DMS79 treated with DMSO at 0.1 percent for 48 hours (cell line): ENCODE measurements around the gene ADCY7.

Source experiments
- DNase-seq: peaks from one replicate; lab custom pipeline; 2025; lab: John Stamatoyannopoulos, UW

The ADCY7 gene

DNA sequence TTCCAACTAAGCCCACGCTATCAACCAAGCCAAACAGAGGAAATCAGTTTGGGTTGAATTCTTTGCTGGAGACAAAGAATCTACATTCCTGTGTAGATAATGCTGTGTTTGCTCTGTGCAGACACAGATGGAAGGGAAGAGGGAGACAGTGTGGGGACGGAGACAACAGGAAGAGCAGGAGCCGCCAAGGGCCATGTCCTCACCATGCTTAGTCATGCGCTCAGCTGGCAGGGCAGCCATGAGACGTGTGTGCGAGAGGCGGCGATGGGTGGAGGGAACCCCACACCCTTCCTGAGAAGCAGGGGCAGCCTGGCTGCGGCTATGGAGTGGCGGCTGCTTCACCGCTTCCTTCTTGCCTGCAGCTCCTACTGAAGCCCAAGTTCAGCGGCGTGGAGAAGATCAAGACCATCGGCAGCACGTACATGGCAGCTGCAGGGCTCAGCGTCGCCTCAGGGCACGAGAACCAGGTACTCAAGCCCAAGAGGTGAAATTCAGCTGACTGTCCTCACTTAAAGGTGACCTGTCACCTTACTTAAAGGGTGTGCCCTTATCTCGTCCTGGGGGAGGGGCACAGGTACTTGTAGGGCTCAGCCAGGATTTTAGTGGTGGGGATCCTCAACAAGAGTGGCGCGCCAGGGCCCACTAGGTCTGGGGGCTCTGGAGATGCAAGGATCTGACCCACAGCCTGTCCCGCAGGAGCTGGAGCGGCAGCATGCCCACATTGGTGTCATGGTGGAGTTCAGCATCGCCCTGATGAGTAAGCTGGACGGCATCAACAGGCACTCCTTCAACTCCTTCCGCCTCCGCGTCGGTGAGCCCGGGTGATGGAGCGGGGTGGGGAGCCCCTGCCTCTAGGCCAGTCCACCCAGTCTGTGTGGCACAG lies 47.5 kb downstream of the ADCY7 start:
- no peak for DNase-seq

DNA sequence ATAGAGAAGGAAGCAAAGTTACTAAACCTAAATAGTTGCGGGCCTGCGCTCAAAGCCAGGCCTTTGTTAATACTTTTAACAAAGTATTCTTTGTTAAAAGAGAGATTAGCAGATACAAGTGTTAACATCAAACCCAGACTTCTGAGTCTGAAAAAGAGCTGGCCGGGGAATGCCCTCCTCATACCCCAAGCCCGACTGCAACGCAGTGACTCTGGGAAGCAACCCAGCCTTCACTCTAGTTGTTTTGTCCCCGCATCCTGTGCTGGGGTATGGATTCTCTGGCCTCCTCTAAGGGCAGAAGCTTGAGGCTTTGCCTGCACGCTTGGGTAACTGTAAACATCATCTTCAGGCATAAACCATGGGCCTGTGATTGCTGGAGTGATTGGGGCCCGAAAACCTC lies 48.3 kb downstream of the ADCY7 start:
- no peak for DNase-seq

DNA sequence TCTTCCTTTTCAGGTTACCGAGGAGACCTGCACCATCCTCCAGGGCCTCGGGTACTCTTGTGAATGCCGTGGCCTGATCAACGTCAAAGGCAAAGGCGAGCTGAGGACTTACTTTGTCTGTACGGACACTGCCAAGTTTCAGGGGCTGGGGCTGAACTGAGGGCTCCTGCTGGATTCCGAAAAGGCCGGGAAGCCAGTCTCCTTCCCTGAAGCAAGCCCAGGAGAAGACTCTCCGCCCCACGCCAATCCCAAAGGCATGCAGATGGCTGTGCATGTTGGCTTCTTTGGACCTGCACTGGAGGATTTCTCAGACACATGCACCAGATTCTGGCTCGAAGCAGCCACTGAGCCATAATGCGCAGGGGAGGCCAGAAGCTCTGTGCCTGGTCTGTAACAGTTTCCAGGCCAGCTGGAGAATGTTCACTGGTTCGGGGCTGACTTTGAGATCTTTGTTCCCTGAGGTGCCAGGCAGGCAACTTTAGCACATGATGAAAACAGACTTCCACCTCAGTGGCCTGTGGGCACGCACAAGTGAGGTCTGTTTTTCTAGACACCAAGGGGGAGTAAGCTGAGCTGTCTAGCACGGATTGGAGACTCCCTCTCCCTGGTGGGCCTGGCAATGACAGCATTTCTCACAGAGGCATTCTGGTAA lies 49.1 kb downstream of the ADCY7 start:
- DNase-seq, result no peak

DNA sequence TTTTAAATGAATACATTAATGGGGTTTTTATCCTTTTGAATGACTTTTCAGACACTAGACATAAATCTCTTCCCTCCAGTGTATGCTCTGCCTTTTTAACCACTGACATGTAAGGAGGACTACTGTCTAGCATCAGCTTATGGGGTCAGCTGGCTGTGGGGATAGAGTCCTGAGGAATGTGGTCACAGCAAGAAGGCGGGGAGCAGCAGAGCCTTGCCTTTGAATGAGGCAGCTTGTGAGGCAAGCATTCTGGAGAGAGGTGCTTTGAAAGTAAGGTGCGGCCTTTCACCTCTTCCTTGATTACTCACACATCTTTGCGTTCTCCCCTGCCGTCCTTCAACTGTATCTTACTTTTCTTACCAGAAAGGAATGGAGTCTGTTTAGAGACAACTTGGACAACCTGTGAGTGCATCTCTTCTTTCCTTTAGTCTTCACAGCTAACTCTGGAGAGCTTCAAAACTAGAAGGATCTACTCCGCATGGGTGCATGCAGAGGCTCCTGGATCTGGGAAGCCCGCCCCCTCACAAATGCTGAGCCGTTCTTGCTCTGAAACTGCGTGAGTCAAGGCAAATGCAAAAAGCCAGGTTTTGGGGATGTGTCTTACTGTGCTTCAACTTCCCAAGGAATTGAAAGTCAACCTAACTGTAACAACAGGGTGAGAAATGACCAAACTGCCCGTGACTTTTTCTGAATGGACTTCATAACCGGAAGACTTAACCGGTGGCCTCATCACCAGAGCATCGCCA lies 49.9 kb downstream of the ADCY7 start:
- no peak for DNase-seq

DNA sequence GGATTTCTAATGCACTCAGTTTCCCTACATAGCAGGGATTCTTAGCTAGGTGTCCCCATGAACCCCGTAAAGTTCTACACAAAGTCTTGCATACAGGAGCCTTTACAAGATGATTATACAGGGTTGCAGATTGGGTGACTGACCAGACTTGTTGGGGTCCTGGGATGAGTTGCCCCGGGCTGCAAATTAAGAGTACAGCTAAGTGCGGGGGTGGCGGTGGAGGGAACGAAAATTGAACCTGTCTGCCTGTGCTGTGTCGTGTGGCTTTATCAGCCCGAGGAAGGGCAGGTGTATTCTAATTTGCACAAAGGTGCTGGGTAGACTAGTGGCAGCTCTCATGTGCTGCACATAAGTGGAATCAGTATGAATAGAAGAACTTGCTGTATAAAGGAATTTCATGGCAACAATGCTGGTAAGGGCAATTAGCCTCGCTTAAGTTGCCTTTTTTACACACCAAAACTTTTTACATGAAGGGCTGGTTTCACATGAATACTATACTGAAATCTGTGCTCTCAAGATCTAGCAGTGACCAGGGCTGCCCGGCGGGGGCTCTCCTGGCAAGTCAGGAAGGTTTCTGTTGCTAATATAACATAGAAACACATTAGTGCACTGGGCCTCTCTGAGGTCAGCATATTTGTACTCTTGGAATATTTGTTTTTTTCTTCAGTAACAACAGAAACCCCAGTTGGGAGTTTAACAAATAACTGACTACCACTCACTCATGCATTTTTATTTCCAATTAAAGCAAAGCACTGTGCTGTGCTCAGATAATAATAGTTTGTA lies 50.7 kb downstream of the ADCY7 start:
- DNase-seq, result no peak

DNA sequence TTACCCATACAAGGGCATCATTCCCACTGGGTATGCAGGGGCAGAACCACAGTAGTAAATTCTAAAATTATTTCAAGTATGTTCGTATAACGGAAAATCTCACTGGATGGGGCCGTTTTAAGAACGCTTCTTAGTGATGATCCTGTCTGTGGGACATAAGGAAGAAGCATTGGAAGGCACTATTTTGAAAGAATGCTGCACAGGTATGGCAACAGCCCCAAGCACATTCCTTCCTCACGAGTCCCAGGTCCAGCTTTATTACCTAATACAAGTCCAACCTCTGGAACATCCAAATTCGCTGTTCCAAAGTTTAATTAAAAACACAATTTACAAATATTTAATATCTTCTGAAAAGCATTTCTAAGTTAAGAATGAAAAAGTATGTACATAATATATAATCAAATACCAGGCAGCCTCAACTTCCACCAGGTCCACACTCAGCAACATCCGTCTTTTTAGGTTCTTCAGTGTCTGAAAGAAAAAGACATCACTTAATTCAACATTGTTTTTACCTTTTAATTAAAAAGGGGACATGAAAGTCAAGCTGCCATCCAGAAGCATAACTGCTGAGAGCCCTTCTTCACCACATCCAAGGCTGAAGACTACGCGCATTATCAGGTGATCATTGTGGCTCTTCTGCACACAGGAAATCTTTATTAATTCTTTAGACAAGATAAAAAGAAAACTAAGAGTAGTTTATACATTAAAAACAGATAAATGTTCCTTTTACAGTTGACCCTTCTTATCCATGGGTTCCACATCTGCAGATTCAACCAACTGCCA lies 52.6 kb downstream of the ADCY7 start:
- no peak for DNase-seq

DNA sequence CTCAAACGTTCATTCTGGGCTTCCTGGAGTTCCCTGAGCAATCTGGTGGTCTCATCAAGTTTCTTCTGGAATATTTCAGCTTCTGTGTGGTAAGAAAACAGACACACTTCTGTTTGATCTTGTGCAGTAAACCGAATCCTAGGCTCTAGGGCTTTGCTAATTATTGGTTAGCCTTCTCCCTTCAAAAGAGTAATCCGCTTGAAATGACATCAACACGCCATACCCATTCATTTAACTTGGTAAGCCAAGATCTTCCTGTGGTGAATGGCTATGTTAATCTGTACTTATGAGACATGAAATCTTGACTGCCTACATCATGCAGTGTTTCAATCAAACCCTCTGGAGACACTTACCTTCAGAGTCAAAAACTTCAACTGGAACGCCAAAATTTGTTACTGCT lies 54.0 kb downstream of the ADCY7 start:
- DNase-seq, result no peak

DNA sequence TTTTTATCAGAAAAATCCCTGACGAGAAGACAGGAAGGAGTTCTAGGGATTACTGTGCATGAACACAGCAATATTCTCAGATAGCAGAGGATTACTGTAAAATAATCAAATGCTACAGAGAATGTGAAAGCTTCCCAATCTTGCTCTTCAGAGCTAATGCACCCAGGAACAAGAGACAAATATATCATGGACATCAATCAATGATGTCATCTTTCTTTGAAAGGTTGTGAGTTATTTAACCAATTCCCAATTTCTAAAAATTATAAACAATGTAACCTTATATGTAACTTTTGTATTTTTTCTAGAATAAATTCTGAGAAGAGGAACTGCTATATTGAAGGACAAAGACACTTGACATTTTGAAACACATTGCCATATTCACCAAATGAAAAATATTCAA lies 56.0 kb downstream of the ADCY7 start:
- no peak for DNase-seq

DNA sequence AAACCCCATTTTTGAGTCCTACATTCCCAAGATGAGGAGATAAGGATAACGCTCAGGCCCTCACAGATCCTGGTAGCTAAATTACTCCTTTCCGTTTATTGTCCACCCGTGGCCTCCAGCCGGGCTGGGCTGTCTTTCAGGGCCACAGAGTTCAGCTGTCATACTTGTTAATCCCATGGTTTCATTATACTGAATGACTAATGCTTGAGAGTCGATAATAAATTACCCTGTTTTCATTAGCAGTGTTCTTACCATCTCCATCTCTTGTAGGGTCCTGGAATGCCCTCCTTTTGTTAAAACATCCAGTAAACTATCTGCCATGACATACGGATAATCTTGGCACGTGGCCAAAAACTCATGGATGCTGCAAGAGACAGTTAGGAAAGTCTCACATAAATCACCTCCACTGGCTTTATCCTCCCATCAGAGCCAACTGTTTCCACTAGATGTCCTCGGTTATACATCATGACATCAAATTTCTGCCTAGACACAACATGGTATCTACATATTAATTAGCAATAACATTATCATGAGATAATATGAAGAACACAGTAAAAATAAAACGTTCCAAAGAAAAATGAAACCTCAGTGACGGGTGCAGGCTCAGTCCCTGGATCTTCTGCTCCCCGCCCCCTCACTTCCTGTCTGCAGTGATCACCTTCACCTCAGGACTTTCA lies 57.1 kb downstream of the ADCY7 start:
- DNase-seq, result no peak

DNA sequence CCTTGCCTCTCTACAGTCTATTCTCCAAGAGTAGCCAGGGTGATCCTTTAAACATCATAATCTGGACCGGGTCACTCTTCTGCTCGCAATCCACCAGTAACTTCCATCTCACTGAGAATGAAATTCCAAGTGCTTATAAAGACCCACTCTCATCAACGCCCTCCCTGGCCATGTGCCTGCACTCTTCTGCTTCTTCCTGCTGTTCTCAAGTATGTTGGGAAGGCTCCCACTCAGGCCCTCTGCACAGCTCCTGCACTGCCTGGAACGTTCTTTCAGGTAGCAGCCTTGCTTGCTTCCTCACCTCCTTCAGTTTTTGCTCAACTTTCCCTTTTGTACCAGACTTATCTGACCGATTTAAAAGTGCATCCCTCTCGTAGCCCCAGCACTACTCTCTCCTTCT lies 58.0 kb downstream of the ADCY7 start:
- no peak for DNase-seq

DNA sequence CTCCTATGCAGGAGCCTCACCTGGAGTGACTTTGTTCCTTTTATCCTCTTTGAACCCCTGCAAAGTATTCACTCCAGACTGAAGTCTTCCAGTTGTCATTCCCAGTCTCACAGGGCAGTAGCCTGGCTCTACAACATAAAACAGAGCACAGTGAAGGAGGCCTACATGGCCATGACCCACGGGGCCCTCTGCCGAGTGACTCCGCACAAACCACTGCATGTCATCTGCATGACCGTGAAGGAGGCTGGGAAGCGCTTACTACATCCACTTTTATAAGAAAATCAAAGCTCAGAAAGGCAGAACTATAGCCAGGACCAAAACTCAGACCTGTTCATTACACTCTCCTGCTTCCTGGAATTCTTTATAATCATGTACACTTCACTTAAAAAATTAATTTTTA lies 59.9 kb downstream of the ADCY7 start:
- no peak for DNase-seq

DNA sequence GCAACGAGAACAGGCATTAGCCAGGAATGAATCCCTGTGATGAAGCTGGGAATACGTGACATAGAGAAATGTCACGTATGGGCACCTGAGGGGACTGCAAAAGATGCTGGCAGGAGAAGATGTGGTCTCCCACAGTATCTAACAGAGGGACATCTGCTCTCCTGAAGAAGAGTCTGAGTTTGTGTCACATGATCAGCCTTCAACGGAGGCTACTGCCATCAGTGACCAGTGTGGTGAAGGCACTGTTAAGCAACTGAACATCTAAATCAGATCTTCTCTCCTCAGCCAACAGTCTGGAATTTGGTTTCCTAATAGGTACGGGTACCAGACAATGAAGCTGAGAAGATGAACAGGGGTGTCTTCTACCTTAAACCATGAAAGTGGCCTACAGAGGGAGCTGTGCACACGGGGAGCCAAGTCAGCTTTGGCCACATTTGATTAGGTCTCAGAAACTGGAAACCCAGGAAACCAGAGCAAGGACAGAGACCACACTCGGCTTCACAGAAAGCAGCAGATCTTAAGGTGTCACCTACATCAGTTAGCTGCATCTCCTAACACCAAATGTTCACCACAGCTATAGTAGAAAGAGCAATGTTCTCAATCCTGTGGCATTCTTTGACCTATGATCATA lies 60.6 kb downstream of the ADCY7 start:
- no peak for DNase-seq

DNA sequence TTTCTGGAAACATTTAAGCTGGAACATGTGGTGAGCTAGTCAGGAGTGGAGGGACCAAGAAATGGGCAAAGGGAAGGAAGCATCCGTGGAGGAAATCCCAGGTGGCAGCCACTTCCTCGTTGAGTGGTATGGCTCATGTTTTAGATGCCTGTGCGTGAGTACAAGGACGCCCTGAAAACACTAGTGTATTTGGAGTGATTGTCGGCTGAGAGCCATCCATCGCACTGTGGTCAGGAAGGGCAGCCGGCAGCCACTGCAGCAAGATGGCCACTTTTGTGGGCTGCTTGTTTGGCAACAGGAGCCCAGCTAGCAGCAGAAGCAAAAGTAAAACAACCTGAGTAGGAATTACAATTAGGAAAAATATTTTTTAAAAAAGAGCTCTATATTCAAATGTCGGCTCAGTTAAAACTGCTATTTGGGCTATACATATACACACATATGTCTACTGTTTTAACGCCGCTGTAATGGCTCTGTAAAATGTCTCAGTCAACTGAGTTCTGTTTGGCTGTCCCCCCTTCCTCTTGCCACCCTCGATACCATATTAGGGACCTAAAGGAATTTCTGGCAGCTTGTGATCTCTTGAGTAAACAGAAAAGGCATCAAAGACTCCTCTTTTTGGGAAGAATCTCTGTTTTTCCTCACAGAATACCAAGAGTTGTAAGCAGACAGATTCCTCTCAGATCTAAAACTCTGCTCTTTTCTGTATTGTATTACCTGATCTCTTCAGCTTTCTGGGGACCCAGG lies 63.3 kb downstream of the ADCY7 start:
- peak; percentile 1 for DNase-seq

DNA sequence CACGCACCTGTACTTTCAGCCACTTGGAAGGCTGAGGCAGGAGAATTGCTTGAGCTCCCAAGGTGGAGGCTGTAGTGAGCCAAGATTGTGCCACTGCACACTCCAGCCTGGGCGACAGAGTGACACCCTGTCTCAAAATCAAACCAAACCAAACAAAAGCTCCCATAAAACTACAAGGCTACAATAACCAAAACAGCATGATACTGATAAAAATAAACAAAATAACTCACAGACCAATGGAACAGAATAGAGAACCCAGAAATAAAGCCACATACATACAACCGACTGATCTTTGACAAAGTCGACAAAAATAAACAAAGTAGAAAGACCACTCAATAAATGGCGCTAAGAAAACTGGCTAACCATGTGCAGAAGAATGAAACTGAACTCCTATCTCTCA lies 65.2 kb downstream of the ADCY7 start:
- no peak for DNase-seq

DNA sequence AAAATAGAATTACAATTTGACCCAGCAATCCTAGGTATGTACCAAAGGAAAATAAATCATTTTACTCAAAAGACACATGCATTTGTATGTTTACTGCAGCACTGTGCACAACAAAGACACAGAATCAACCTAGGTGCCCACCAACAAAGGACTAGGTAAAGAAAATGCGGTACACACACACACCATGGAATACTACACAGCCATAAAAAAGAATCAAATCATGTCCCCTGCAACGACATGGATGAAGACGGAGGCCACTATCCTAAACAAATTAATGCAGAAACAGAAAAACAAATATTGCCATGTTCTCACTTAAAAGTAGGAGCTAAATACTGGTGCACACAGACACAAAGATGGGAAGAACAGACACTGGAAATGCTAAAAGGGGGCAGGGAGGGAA lies 66.2 kb downstream of the ADCY7 start:
- DNase-seq, result no peak

DNA sequence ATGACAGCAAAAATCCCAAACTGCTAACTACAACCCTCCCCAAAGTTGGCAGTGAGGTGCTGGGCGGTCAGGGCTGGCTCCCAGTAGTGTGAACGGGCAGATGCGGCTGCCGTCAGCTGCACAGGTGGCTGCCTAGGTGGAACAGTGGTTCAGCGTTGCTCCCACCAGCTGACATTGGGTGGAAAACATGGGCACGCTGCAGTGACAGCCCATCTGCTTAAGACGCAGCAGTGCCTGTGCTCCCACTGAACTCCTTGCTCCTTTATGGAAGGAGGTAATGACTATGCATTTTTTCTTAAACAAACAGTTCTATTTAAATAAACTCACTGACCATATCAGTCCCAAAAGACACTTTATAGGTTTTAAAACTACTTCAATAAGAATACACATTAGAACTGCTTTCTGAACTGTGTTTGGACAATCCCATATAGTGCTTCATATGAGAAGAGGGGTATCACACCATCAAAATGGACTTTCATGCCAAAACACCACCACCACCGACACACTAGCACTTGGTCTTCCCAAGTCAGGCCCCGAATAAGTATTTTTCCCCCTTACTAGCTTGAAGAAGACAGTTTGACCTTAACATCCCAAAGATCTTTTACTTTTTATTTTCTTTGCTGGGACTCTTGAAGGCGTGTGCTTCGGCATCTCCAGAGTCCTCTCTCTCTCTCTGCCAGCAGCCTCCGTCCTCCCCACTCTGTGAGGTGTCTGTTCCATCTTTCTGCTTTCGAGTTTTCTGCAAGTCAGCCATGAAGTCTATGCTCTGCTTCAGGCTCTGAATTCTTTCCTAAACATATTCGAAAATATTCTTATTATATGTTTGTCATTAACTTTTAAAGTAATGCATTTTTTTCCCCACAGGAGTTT lies 68.0 kb downstream of the ADCY7 start:
- DNase-seq, result no peak

DNA sequence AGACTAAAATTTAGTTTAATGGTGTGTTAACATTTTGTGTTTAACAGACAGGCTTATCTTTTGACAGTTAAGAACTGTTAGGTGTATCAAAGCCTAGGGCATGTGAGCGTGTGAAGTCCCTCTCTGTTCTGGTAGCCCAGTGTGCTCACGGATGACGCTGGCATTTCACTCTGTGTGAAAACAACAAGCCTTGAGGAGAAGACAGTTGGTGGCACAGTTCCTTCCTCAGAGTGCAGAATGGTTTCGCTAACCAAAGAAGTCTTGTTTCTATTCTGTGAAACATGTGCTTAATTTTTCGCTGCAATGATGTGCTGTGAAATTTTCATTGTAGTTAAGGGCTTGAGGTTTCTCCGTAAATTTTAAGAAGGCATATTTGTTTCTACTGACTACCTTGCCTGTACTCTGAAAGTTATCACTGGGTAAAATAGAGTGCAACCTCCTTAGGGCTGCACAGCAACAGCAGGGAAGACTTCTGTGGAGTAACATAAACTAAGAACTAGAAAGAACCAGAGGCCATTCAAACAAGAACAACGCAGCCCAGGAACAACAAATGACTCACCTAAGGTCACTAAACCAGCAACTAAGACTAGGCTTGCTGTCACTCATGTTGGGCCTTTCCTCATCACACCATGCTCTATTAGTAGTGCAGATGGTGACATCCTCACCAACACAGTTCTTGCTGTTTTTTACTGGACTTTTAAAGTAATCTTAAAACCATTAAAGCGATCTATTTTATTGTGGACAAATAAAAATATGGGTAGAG lies 69.0 kb downstream of the ADCY7 start:
- DNase-seq, result no peak

DNA sequence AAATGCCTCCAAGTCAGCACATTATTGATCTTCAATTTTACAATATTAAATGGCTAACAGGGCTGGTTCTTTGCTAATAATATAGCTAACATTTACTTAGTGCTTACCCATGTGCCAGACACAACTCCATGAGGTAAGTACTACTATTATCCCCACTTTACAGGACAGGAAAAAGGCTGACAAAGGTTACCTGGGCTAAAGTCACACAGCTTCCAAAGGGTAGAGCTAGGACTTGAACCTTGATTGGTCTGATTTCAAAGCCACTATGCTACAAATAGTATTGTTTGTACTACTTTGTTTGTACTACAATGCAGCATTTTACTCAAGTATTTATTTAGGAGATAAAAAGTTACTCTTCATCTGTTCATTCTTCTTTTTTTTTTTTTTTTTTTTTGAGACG lies 70.5 kb downstream of the ADCY7 start:
- no peak for DNase-seq
